K562 (cell line): ENCODE data around the gene BMP2. TPM values are rescaled to one million over a fixed set of nuclear protein-coding genes. Genes with fewer than 3 reads are reported as not detected.

Source experiments
- ATAC-seq: fragments of 200-7000 bp; cut with Tn5 transposase; 3 replicates; pipeline ENCODE4 v1.9.1; 2020; ENCODE audit warnings: moderate library complexity
- BruUV-seq: library from RNA; stranded (reverse); fragments of 400-500 nt; replicated peaks from 2 replicates; lab custom pipeline; 2021; lab: Mats Ljungman, UMichigan
- CTCF ChIA-PET: fragments of 300-600 bp; formaldehyde crosslinking; extraction: SDS; loops from one replicate; lab custom pipeline; 2021; ENCODE audit warnings: low intra/inter-chr PET ratio; lab: Yijun Ruan, JAX
- POLR2A ChIA-PET: fragments of 300-600, 350-650 bp; sonication (Branson Sonifier 250); formaldehyde crosslinking; extraction: SDS; loops from one replicate; lab custom pipeline; 2021; ENCODE audit warnings: antibody characterized with exemption, inconsistent platforms; lab: Yijun Ruan, JAX
- DNase-seq, 4 experiments: peaks; one replicate each; pipeline versions ENCODE4 v3.0.0 to v3.0.0-alpha.2; 2011 to 2018; ENCODE audit warnings: low spot score in 3 of 4, mixed read lengths in 3 of 4; ENCODE audit errors: extremely low read depth in 1 of 4
- FAIRE-seq: peaks from 2 replicates; lab custom pipeline; 2011; peaks lifted over from hg19 to GRCh38; lab: Jason Lieb, UNC
- H2AFZ ChIP-seq: 2 replicates; pipeline ENCODE4 v1.6.0; 2011; ENCODE audit warnings: low read depth, low read length, control low read depth, inconsistent platforms
- H3K27ac ChIP-seq: fragments of 200-600 bp; 3 replicates; pipeline ENCODE4 v1.8.0; 2011; ENCODE audit warnings: low read depth, mild to moderate bottlenecking, control low read depth, inconsistent platforms, low read length, moderate library complexity, mixed read lengths; ENCODE audit errors: extremely low read depth
- H3K27me3 ChIP-seq, 2 experiments: fragments of 300-600 bp in 1 of 2; 2 replicates in 1 of 2; 3 replicates in 1 of 2; pipeline versions ENCODE4 v1.6.0 to v1.8.0; 2011; ENCODE audit warnings: inconsistent platforms in 2 of 2, low read length in 2 of 2, mild to moderate bottlenecking in 1 of 2, mixed read lengths in 1 of 2, moderate library complexity in 1 of 2; ENCODE audit not compliant: control insufficient read depth in 2 of 2, insufficient read depth in 2 of 2
- H3K36me3 ChIP-seq: fragments of 300-600 bp; 3 replicates; pipeline ENCODE4 v1.8.0; 2011; ENCODE audit warnings: mild to moderate bottlenecking, low read length, inconsistent platforms; ENCODE audit not compliant: control insufficient read depth, insufficient read depth
- H3K4me1 ChIP-seq, 2 experiments: fragments of 200-600 bp in 1 of 2; replicated peaks in 1 of 2; 2 replicates in 1 of 2; 3 replicates in 1 of 2; pipeline versions ENCODE4 v1.5.1 to v1.8.0; 2011; ENCODE audit warnings: inconsistent platforms in 2 of 2, low read length in 2 of 2, mild to moderate bottlenecking in 1 of 2, mixed read lengths in 1 of 2, moderate library complexity in 1 of 2; ENCODE audit not compliant: control insufficient read depth in 2 of 2, insufficient read depth in 2 of 2
- H3K4me2 ChIP-seq: 2 replicates; pipeline ENCODE4 v1.6.1; 2011; ENCODE audit warnings: low read length, control low read depth, inconsistent platforms, mixed read lengths; ENCODE audit not compliant: insufficient read depth
- H3K4me3 ChIP-seq: fragments of 200-600 bp; sonication (generic), shearing (Covaris generic); 2 replicates; pipeline ENCODE4 v1.5.1; 2016; ENCODE audit warnings: control low read depth, inconsistent platforms
- H3K79me2 ChIP-seq: fragments of 200-600 bp; 3 replicates; pipeline ENCODE4 v1.8.0; 2011; ENCODE audit warnings: low read length, inconsistent platforms; ENCODE audit not compliant: control insufficient read depth, insufficient read depth
- H3K9ac ChIP-seq, 2 experiments: 2 replicates each; pipeline versions ENCODE4 v1.6.0 to v1.6.1; 2011; ENCODE audit warnings: low read depth in 2 of 2, low read length in 2 of 2, control low read depth in 1 of 2, inconsistent platforms in 1 of 2, mild to moderate bottlenecking in 1 of 2, mixed read lengths in 1 of 2; ENCODE audit not compliant: insufficient read depth in 1 of 2
- H3K9me1 ChIP-seq: one replicate; pipeline ENCODE4 v1.6.0; 2011; ENCODE audit warnings: inconsistent platforms, mild to moderate bottlenecking, low read length, moderate library complexity; ENCODE audit not compliant: control insufficient read depth, insufficient read depth
- H3K9me3 ChIP-seq: replicated peaks from 2 replicates; pipeline ENCODE4 v1.5.1; 2011; ENCODE audit warnings: low read depth, low read length, inconsistent platforms; ENCODE audit not compliant: control insufficient read depth, insufficient read depth
- H4K20me1 ChIP-seq: replicated peaks from 2 replicates; pipeline ENCODE4 v1.6.1; 2011; ENCODE audit warnings: low read length, inconsistent platforms, mixed read lengths; ENCODE audit not compliant: control insufficient read depth, insufficient read depth
- ASH1L ChIP-seq: fragments of 450-650 bp; IDR thresholded peaks from 2 replicates; pipeline ENCODE4 v1.6.1; 2018; ENCODE audit warnings: borderline replicate concordance, mild to moderate bottlenecking, low read depth; ENCODE audit not compliant: partially characterized antibody
- ATF1 ChIP-seq, 2 experiments: fragments of 450-650 bp in 1 of 2; IDR thresholded peaks; 2 replicates each; pipeline ENCODE4 v1.6.1; 2016; ENCODE audit warnings: missing compliant biosample characterization in 1 of 2, missing genetic modification characterization in 1 of 2
- DNMT1 ChIP-seq: fragments of 450-650 bp; IDR thresholded peaks from 2 replicates; pipeline ENCODE4 v1.6.1; 2016; ENCODE audit warnings: antibody characterized with exemption, mild to moderate bottlenecking
- EHMT2 ChIP-seq: fragments of 450-650 bp; IDR thresholded peaks from 2 replicates; pipeline ENCODE4 v1.6.1; 2018; ENCODE audit warnings: antibody characterized with exemption
- GATAD2A ChIP-seq: fragments of 450-650 bp; IDR thresholded peaks from 2 replicates; pipeline ENCODE4 v1.6.1; 2017
- HEY1 ChIP-seq: fragments of 250-450 bp; sonication (Bioruptor Pico); IDR thresholded peaks from 2 replicates; pipeline ENCODE4 v1.5.0; 2020; ENCODE audit warnings: mild to moderate bottlenecking, moderate library complexity, borderline replicate concordance
- JUND ChIP-seq, 2 experiments: IDR thresholded peaks; 2 replicates in 1 of 2; 3 replicates in 1 of 2; pipeline ENCODE4 v1.6.1; 2011; ENCODE audit warnings: borderline replicate concordance in 2 of 2, low read depth in 2 of 2, low read length in 2 of 2, improper control_type of control experiment in 1 of 2, missing biosample characterization in 1 of 2, missing genetic modification characterization in 1 of 2, missing genetic modification reagents in 1 of 2
- MEF2D ChIP-seq: conservative IDR thresholded peaks from 2 replicates; pipeline ENCODE4 v1.6.1; 2016; ENCODE audit warnings: low read depth, missing genetic modification characterization, missing compliant biosample characterization
- MLLT1 ChIP-seq, 2 experiments: fragments of 450-650 bp; IDR thresholded peaks; 2 replicates each; pipeline ENCODE4 v1.6.1; 2016
- NR2C2 ChIP-seq, 2 experiments: fragments of 200-800 bp in 1 of 2; sonication (Bioruptor generic) in 1 of 2; sonication (generic) in 1 of 2; formaldehyde crosslinking in 1 of 2; IDR thresholded peaks; 2 replicates each; pipeline versions ENCODE4 v1.6.1 to v1.8.0; 2016 to 2022; ENCODE audit warnings: mild to moderate bottlenecking in 1 of 2, missing compliant biosample characterization in 1 of 2, missing genetic modification characterization in 1 of 2, missing genetic modification reagents in 1 of 2
- POLR2G ChIP-seq: fragments of 200-400 bp; formaldehyde crosslinking; IDR thresholded peaks from 2 replicates; pipeline ENCODE4 v1.6.1; 2017; ENCODE audit warnings: low read depth, mild to moderate bottlenecking, antibody characterized with exemption, low read length, moderate library complexity
- RFX1 ChIP-seq: fragments of 450-650 bp; IDR thresholded peaks from 2 replicates; pipeline ENCODE4 v1.6.1; 2016; ENCODE audit warnings: mild to moderate bottlenecking, moderate library complexity
- SLC30A9 ChIP-seq: fragments of 250-450 bp; sonication (Bioruptor Pico); IDR thresholded peaks from 2 replicates; pipeline ENCODE4 v1.8.0; 2022; ENCODE audit warnings: mild to moderate bottlenecking, moderate library complexity
- TCF15 ChIP-seq: fragments of 250-450 bp; sonication (Bioruptor Pico); IDR thresholded peaks from 2 replicates; pipeline ENCODE4 v1.8.0; 2022; ENCODE audit warnings: moderate library complexity, mild to moderate bottlenecking, inconsistent platforms
- ZNF561 ChIP-seq: fragments of 450-650 bp; formaldehyde crosslinking; conservative IDR thresholded peaks from 2 replicates; pipeline ENCODE4 v1.4.0; 2020; ENCODE audit warnings: mild to moderate bottlenecking, moderate library complexity
- ZNF778 ChIP-seq: fragments of 450-650 bp; formaldehyde crosslinking; IDR thresholded peaks from 2 replicates; pipeline ENCODE4 v1.4.0; 2020; ENCODE audit warnings: mild to moderate bottlenecking, moderate library complexity
- WGBS: fragments of 100-300 bp; shearing (Covaris generic); methylation state at CpG from one replicate; pipeline ENCODE4 v1.1.6; 2016; ENCODE audit warnings: low coverage, mixed read lengths; ENCODE audit not compliant: insufficient coverage; ENCODE audit errors: missing lambda C conversion rate; 5-methylcytosine and 5-hydroxymethylcytosine counted together
- in situ Hi-C: fragments of 300-500 bp; cut with MboI; formaldehyde crosslinking; loops from 4 replicates; pipeline ENCODE4 v1.15.0; 2018; ENCODE audit warnings: inconsistent platforms, mixed read lengths
- intact Hi-C: fragments of 100-400 bp; cut with micrococcal nuclease; formaldehyde crosslinking; loops from 2 replicates; pipeline ENCODE4 v1.14.2; 2022
- polyA plus RNA-seq, 8 experiments: library from polyadenylated mRNA; depleted of rRNA in 4 of 8; stranded (reverse) in 5 of 8; unstranded in 3 of 8; fragments of >200 nt; fragmentation: Nextera tagmentation in 2 of 8; fragmentation: Illumina TruSeq in 1 of 8; extraction: Ambion mirVana in 2 of 8; extraction: Trizol in 1 of 8; gene quantifications; 2 replicates each; pipeline versions ENCODE4 v1.2.1 to v1.2.3, GENCODE V29; 2011 to 2014; ENCODE audit warnings: inconsistent platforms in 1 of 8, missing spikeins in 1 of 8
- total RNA-seq, 7 experiments: library from RNA; depleted of rRNA in 6 of 7; stranded (reverse); fragments of >200 nt in 6 of 7; fragmentation: Illumina TruSeq in 2 of 7; extraction: Trizol in 2 of 7; gene quantifications; 2 replicates each; pipeline versions ENCODE4 v1.2.1 to v1.2.3, GENCODE V29; 2011 to 2021; ENCODE audit warnings: low replicate concordance in 1 of 7
- TF ChIP-seq, protein P1 (sequence below): fragments of 250-450 bp; sonication (Bioruptor Pico); IDR thresholded peaks from 2 replicates; pipeline ENCODE4 v1.8.0; 2021; ENCODE audit warnings: borderline replicate concordance, mild to moderate bottlenecking, moderate library complexity; ENCODE audit not compliant: poor library complexity, severe bottlenecking
- TF ChIP-seq, protein P2 (sequence below): fragments of 250-450 bp; sonication (Bioruptor Pico); IDR thresholded peaks from 2 replicates; pipeline ENCODE4 v1.8.0; 2022; ENCODE audit warnings: inconsistent platforms, mild to moderate bottlenecking, moderate library complexity, borderline replicate concordance

Gene BMP2
- total and polyA plus RNA-seq, 9 of the 15 experiments (the other 6 are each of a cell fraction or from before 2014, with no cell fraction given), result 0.01 to 0.07 (median 0.03) TPM; not detected in 5

DNA sequence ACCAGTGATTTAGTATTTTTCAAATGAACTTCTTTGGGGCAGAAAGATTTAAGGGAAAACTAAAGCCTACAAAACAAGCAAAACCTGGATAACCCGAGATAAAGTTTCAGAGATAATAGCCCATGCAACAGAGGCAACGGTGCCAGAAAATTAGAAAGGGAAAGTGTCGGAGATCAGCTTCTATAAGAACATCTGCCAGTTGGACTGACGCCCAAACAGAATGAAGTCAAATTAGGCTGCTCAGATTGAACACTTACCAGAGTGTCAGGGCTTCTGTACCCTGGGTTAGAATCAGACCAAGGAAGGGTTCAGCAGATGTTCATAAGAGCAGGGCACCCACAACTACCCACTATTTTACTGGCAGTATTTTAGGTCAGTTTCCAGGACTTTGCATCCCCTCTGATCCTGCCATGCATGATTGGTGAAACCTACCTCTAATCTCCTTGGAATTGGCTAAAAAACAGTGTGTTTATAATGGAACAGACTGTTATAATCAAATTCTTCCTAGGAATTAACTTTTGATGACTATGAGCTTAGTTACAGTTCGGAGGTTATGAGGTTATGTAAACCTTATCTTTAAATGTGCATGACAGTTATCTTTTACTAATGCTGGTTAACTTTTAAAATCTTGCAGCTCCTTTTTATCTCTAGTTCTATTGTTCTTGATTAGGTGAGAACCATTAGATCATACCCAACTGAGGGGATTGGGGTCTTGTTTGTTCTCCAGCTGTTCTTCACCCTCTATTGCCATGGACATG lies 13.1 kb downstream of the BMP2 start:
- intact Hi-C loops (no loop called here), in situ Hi-C loops (no loop called here)
- Histone ChIP-seq H3K4me1 (no peaks in the 10 kb centered on the region), H3K4me2 (no peak overlapping the region), H3K36me3 (no peaks in the 10 kb centered on the region), H3K9me1 (no peaks in the 10 kb centered on the region), H3K9me3 (no peaks in the 10 kb centered on the region), H2AFZ (no peak overlapping the region), H3K79me2 (no peaks in the 10 kb centered on the region), H3K27ac (no peak overlapping the region), H3K27me3 (no peaks in the 10 kb centered on the region), H3K9ac (no peak overlapping the region), H3K4me3 (no peak overlapping the region), H4K20me1 (no peaks in the 10 kb centered on the region)
- ChIA-PET CTCF (no interaction called here), POLR2A (no interaction called here)
- 1% methylated on average over 5 of the region's 5 CpGs for WGBS
- ATAC-seq (no peak), DNase-seq (no peak), FAIRE-seq (no peak)
- BruUV-seq, result no TSS peak
- TF ChIP-seq EHMT2, result no peak
- no peak for TF ChIP-seq TCF15
- TF ChIP-seq ATF1 (CRISPR knock-in tag; IDR thresholded peaks at IDR 0.05), result no peak
- no peak for TF ChIP-seq ATF1 (tag; IDR thresholded peaks at IDR 0.05)
- no peak for TF ChIP-seq POLR2G
- TF ChIP-seq MLLT1 (IDR thresholded peaks at IDR 0.05), result no peak
- TF ChIP-seq RFX1, result no peak
- no peak for TF ChIP-seq DNMT1
- no peak for TF ChIP-seq MEF2D (tag)
- no peak for TF ChIP-seq ZNF561 (CRISPR knock-in tag)
- TF ChIP-seq NR2C2 (CRISPR knock-in tag; IDR thresholded peaks at IDR 0.05), result no peak
- TF ChIP-seq NR2C2 (tag; IDR thresholded peaks at IDR 0.05), result no peak
- no peak for TF ChIP-seq JUND (IDR thresholded peaks at IDR 0.05; ENCODE audit: borderline replicate concordance, low read depth, low read length)
- TF ChIP-seq JUND (tag; IDR thresholded peaks at IDR 0.05; ENCODE audit: borderline replicate concordance, low read depth, low read length), result no peak
- no peak for TF ChIP-seq SLC30A9 (CRISPR knock-in tag)
- no peak for TF ChIP-seq GATAD2A
- no peak for TF ChIP-seq HEY1 (CRISPR knock-in tag)
- TF ChIP-seq, protein P1, sequence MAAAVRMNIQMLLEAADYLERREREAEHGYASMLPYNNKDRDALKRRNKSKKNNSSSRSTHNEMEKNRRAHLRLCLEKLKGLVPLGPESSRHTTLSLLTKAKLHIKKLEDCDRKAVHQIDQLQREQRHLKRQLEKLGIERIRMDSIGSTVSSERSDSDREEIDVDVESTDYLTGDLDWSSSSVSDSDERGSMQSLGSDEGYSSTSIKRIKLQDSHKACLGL (CRISPR knock-in tag), result no peak
- TF ChIP-seq ASH1L, result no peak
- no peak for TF ChIP-seq ZNF778 (CRISPR knock-in tag)
- TF ChIP-seq, protein P2, sequence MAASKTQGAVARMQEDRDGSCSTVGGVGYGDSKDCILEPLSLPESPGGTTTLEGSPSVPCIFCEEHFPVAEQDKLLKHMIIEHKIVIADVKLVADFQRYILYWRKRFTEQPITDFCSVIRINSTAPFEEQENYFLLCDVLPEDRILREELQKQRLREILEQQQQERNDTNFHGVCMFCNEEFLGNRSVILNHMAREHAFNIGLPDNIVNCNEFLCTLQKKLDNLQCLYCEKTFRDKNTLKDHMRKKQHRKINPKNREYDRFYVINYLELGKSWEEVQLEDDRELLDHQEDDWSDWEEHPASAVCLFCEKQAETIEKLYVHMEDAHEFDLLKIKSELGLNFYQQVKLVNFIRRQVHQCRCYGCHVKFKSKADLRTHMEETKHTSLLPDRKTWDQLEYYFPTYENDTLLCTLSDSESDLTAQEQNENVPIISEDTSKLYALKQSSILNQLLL, result no peak
